ENCODE measurements around the gene GATA5.
"Not testable (repeated sequence)": the region's sequence is repeated elsewhere in the genome, so short reads cannot be mapped to it uniquely, and the experiment has no call there.

Gene GATA5

DNA sequence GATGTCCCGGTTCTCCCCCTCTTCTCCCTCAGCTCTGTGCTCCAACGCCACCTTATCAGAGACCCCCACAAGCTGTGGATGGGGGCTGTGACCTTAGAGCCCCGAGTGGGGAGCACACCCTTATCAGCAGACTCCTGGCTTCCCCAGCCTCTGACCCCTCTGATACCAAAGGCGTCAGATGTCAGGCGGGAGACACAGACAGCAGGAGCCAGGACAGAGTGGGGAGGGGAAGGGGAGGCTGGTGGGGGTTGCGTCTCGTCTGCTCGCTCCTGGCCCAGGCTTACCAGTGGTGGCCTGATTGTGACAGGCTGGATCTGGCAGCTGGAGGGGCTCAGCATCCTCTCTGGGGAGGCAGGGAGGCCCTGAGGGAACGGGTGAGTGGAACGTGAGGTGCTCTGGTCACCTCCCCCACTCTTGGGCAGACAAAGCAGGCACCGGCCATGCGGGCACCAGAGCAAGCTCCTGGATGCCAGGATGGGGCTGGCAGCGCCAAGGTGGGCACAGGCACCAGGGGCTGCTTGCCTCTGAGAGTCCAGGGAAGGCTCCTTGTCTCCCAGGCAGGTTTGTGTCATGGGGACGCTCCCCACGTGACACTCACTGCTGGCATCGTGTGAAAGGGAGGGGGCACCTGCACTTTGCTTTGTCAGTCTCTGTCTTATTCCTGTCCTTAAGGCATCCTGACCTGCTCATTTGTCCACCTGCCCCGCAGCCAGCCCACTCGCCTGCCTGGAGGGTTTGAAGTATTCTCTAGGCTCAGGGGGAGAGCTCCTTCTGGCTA, 27.8 kb upstream of the GATA5 start:
- FAIRE-seq, result no peak

- FAIRE-seq, result no peak
Measured at GRCh38 chr20:62502496-62503095, 26.8 kb upstream of the GATA5 start.

GRCh38 chr20:62501801-62502495, 26.2 kb upstream of the GATA5 start:
- FAIRE-seq, result no peak

GRCh38 chr20:62500237-62500864, 24.6 kb upstream of the GATA5 start:
- no peak for FAIRE-seq

- FAIRE-seq, result no peak
Measured at GRCh38 chr20:62499758-62500236, 24.0 kb upstream of the GATA5 start.

DNA sequence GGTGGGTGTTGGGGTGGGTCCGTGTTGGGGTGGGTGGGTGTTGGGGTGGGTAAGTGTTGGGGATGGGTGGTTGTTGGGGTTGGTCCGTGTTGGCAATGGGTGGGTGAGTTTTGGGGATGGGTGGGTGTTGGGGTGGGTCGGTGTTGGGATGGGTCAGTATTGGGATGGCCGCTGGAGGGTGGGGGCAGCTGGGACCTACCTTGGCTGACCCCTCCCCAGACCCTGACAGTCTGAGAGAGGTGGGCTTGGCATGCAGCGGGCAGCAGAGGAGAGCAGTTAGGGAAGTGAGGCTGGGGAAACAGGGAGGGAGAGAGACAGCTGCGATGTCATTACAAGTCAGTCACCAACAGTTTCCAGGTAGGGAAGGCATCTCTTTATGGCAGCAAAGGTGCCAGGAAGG, 23.1 kb upstream of the GATA5 start:
- no peak for FAIRE-seq

GRCh38 chr20:62496568-62497218, 20.9 kb upstream of the GATA5 start:
- no peak for FAIRE-seq

DNA sequence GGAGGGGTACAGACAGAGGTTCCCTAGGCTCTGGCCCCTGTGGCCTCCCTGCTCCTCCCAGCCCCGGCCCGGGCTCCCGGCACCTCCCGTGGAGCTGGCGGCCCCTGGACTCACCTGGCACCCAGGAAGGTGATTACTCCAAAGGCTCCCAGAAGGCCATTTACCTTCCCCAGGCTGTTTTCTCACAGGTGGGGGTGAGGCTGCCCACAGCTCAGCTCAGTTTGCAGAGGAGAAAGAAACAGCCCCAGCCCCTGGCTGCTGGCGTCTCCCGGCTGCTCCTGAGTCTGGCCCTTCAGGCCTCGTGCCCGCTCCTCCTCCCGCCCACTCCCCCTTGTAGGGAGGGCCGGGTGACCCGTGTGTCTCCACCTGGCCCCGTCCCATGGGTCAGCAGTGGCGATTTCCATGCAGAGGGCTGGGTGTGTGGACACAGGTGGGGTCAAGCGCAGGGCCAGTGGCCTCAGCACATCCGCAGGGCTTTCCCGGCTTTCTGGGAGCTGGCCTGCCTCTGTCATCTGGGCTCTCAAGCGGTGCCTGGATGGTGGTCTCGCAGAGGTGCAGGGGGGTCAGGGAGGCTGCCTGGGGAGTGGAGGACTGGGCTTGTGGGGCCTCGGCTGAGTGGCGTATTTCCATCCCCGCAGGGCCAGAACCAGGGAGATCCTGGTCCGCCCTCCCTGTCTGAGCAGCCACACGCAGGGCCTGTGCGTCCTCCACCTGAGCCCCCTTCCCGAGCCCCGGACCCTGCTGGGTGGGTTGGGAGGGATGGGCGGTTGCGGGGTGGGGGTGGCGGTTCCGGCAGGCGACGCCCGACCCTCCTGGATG, 20.2 kb upstream of the GATA5 start:
- no peak for FAIRE-seq

DNA sequence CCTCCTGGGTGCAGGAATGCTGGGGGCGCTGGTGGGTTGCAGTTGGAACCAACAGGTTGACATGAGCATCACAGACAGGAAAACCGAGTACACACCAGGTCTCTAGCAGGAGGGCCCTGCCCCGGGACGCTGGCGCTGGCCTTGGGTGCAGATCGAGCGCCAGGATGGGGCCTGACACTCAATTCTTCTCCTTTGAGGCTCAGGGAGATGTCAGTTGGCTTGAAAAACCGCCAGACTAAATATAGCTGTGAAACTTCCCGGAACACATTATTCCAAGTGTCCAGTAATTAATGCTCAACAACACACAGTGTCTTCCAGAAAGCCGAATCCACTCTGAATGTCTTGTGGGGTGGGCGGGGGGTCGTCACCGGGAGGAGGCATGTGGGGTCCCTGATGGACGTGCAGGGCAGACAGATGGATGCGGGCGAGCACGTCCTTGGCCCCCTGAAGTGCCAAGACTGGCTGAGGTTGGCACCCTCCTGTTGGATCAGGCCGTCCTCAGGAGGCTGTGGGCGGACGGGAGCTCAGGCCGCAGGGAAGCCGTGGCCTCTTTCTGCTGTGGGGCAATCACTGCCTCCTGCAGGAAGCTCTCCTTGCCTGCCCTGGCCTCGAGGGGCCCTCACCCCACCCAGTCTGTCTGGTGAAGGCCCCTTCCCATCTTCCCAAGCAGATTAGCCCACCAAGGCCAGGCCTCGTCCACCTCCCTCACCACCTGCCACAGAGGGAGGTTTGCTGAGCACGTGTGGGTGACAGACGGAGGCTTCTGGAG, 19.4 kb upstream of the GATA5 start:
- FAIRE-seq, result no peak

DNA sequence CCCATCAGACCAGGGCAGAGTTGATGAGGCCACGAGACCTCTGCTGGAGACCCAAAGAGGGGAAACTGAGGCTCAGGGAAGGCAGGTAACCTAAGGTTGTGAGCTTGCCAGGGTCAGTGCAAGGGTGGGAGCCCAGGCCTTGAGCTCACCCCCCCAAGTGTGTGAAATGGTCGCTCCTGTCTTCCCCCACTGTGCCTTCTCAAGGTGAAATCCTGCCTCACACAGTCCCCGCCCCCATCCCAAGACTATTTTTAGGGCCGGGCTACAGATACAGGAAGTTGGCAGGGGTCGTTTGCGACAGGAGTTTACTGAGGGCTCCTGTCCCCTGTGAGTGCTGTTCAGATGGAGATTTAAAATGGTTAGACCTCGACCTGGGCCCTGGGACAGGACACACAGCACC, 18.7 kb upstream of the GATA5 start:
- FAIRE-seq, result no peak

GRCh38 chr20:62493886-62494285, 18.1 kb upstream of the GATA5 start:
- no peak for FAIRE-seq

DNA sequence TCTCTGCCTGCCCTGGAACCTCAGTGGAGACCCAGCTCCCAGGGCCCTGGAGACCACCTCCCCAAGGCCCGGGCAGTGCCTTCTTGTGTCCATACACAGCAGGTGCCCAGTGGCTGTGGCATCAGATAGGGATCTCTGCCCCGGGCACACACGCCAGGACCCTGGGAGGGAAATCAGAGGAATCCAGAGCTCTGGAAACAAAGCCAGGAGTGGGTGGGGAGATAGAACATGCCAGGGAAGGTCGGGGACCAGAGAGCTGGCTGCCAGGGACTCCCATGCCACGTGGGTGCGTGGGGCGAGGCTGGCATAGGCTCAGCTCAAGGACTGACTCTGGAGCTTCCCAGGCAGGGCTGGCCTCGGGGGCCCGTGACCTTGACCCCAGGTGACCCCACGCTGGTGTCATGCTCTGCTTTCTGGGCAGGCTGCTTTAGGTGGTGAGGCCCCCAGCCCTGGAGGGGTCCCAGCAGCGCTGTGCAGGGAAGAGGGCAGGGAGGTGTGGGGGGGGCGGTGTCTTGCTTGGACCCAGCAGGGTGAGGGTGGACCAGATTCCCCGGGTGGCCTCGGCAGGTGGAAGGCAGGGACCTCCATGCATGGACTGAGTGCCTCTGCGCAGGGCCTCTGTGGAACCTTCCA, 17.6 kb upstream of the GATA5 start:
- FAIRE-seq, result no peak

GRCh38 chr20:62492711-62493110, 16.9 kb upstream of the GATA5 start:
- no peak for FAIRE-seq

DNA sequence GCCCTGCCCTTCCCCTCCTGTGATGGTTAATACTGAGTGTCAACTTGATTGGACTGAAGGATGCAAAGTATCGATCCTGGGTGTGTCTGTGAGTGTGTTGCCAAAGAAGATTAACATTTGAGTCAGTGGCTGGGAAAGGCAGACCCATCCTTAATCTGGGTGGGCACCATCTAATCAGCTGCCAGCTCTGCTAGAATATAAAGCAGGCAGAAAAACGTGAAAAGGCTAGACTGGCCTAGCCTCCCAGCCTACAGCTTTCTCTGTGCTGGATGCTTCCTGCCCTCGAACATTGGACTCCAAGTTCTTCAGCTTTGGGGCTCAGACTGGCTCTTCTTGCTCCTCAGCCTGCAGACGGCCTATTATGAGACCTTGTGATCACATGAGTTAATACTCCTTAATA, 15.0 kb upstream of the GATA5 start:
- FAIRE-seq, result not testable (repeated sequence)

DNA sequence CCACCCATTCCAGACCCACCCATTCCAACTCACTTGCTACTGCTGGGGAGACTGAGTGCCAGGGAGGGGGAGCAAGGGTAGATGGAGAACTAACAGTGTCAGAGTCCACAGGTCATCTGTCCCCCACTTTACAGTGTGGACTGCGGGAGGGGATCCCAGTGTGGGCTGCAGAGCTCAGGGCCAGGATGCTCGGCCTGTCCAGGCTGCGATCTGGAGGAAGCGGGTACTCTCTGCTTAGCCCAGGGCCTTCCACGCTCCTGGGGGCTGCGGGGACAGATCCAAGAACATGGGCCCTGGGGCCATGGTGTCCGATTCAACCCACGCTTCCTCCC, 14.1 kb upstream of the GATA5 start:
- FAIRE-seq, result no peak

DNA sequence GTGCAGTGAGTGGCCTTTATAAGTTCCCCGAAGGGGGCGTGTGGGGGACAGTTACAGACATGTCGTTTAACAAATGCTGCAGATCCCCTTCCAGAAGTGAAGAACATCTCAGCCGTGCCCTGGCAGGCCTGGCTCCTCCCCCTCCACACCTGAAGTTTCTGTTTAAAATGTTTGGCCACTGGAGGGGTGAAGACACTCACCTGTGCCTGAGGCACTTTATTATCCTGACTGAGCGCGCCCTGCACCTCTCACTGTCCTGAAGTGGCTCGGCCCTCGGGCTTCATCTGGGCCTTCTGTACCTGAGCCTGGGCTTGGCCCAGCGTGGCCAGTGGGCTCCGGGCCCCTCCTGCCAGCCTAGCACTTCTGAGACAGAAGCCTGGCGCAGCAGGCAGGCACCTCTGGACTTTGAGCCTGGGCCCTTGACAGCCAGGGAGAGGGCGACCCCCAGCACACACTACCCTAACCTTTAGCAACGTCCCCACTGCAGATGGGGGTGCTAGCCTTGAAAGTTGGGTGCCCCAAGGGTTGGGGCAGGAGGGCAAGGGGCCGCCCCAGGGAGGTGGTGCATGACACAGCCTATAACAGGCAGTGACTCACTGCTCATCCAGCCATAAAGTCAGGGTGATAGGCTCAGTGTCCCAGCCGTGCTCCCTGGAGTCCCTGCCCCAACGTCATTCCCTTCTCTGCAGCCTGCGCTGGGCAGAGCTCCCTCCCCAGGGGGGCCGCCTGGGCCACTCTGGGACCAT, 13.6 kb upstream of the GATA5 start:
- no peak for FAIRE-seq

GRCh38 chr20:62488470-62488869, 12.7 kb upstream of the GATA5 start:
- no peak for FAIRE-seq

DNA sequence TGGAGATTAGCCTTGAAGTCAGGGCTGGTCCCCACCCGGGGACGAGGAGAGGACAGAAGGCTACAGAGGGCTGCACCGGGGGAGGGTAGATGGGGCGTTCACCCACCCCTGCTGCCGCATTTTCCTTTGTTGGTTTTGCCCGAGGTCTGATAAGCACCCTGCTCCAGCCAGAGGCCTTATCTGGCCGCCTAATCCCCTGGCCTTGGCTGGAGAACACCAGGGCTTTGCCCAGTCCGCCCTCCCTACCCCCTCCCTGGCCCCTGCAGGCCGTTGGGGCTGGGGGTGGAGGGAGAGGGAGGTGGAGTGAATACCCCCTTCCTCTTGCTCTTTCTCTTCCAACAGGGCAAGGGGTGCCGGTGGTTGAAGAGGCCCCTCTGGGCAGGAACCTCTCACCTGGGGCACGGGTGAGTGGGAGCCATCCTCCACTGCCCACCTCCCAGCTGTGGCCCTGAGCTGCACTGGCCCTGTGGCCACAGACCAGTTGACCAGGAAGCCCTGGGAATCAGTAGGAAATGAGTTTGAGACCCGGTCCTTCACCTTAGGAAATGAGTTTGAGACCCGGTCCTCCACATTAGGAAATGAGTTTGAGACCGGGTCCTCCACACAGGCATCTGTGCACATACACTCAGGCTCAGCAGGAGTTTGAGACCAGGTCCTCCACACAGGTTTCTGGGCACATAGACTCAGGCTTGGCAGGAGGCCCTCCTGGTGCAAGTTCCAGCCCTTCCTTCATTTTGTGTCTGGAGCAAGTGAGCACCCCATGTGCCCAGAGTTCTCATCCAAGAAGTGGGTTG, 12.0 kb upstream of the GATA5 start:
- FAIRE-seq, result no peak

DNA sequence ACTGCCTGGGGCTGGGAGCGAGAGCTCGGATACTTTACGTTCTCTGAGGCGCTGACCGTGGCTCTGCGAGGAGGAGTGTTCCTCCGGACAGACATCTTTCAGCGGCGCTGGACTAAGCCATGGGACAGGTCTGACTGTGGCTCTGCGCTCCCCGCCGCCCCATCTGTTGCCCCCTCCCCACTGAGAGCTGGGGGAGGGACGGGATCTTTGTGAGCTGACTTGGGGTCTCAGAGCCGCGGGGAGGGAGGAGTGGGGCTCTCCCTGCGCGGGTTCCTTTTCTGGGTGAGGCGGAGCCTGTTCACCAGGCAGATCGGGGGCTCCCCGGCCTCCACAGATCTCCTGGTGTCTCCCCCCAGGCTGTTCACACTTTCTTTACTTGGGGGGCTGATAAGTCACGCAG, 11.3 kb upstream of the GATA5 start:
- no peak for FAIRE-seq

All from G401.6 (cell line).